HEK293 (cell line): ENCODE results near the gene TMEM161B.
"Not testable (repeated sequence)": the region's sequence is repeated elsewhere in the genome, so short reads cannot be mapped to it uniquely, and the experiment has no call there.

Source experiments
- CTCF ChIA-PET: fragments of 350-600 bp; formaldehyde crosslinking; extraction: SDS; loops from one replicate; lab custom pipeline; 2021; ENCODE audit warnings: antibody characterized with exemption; lab: Yijun Ruan, JAX
- POLR2A ChIA-PET: fragments of 300-600 bp; formaldehyde crosslinking; extraction: SDS; loops from one replicate; lab custom pipeline; 2020; ENCODE audit warnings: antibody characterized with exemption, inconsistent platforms; lab: Yijun Ruan, JAX
- H3K27ac ChIP-seq: fragments of 200-500 bp; sonication (Bioruptor generic); 2 replicates; pipeline ENCODE4 v1.5.1; 2014; ENCODE audit warnings: low read depth, low read length, control low read depth, inconsistent platforms; ENCODE audit errors: extremely low read depth
- H3K36me3 ChIP-seq, 2 experiments: fragments of 200-500 bp in 1 of 2; sonication (Bioruptor generic) in 1 of 2; 1 replicate in 1 of 2; 2 replicates in 1 of 2; pipeline ENCODE4 v1.5.1; 2014 to 2017; ENCODE audit warnings: inconsistent platforms in 2 of 2, low read length in 2 of 2; ENCODE audit not compliant: control insufficient read depth in 2 of 2, insufficient read depth in 1 of 2
- H3K4me1 ChIP-seq: fragments of 200-500 bp; sonication (Bioruptor generic); 2 replicates; pipeline ENCODE4 v1.5.1; 2014; ENCODE audit warnings: mild to moderate bottlenecking, low read length, inconsistent platforms; ENCODE audit not compliant: control insufficient read depth, insufficient read depth
- H3K4me3 ChIP-seq: 2 replicates; pipeline ENCODE4 v1.5.1; 2011; ENCODE audit warnings: low read depth, mild to moderate bottlenecking, control low read depth, low read length, moderate library complexity
- H3K9me3 ChIP-seq: fragments of 200-500 bp; sonication (Bioruptor generic); 2 replicates; pipeline ENCODE4 v1.5.1; 2014; ENCODE audit warnings: low read depth, low read length, inconsistent platforms; ENCODE audit not compliant: control insufficient read depth, insufficient read depth
- IKZF3 ChIP-seq: fragments of 450-650 bp; IDR thresholded peaks from 2 replicates; pipeline ENCODE4 v1.5.0; 2018; ENCODE audit warnings: missing biosample characterization, mild to moderate bottlenecking, missing genetic modification characterization, moderate library complexity
- KLF10 ChIP-seq: fragments of 450-650 bp; IDR thresholded peaks from 2 replicates; pipeline ENCODE4 v1.5.1; 2018; ENCODE audit warnings: missing biosample characterization, mild to moderate bottlenecking, missing genetic modification characterization
- KLF8 ChIP-seq: fragments of 450-650 bp; formaldehyde crosslinking; IDR thresholded peaks from 2 replicates; pipeline ENCODE4 v1.5.1; 2016; ENCODE audit warnings: missing biosample characterization, missing genetic modification characterization
- OVOL3 ChIP-seq: fragments of 450-650 bp; formaldehyde crosslinking; IDR thresholded peaks from 2 replicates; pipeline ENCODE4 v1.5.1; 2016; ENCODE audit warnings: missing biosample characterization, missing genetic modification characterization
- REPIN1 ChIP-seq: fragments of 450-650 bp; formaldehyde crosslinking; IDR thresholded peaks from 2 replicates; pipeline ENCODE4 v1.5.1; 2017; ENCODE audit warnings: missing biosample characterization, missing genetic modification characterization, low read depth
- SP7 ChIP-seq: fragments of 450-650 bp; formaldehyde crosslinking; IDR thresholded peaks from 2 replicates; pipeline ENCODE4 v1.5.1; 2016; ENCODE audit warnings: missing biosample characterization, missing genetic modification characterization
- ZBTB20 ChIP-seq: fragments of 450-650 bp; formaldehyde crosslinking; IDR thresholded peaks from 2 replicates; pipeline ENCODE4 v1.5.1; 2016; ENCODE audit warnings: missing biosample characterization, missing genetic modification characterization
- ZBTB21 ChIP-seq: fragments of 450-650 bp; formaldehyde crosslinking; IDR thresholded peaks from 2 replicates; pipeline ENCODE4 v1.5.1; 2017; ENCODE audit warnings: missing biosample characterization, missing genetic modification characterization
- ZBTB8A ChIP-seq: fragments of 450-650 bp; formaldehyde crosslinking; IDR thresholded peaks from 2 replicates; pipeline ENCODE4 v1.5.1; 2016; ENCODE audit warnings: missing biosample characterization, missing genetic modification characterization
- ZIC2 ChIP-seq: fragments of 450-650 bp; formaldehyde crosslinking; IDR thresholded peaks from 2 replicates; pipeline ENCODE4 v1.5.1; 2016; ENCODE audit warnings: missing biosample characterization, missing genetic modification characterization
- ZNF114 ChIP-seq: fragments of 450-650 bp; formaldehyde crosslinking; IDR thresholded peaks from 2 replicates; pipeline ENCODE4 v1.5.0; 2017; ENCODE audit warnings: missing biosample characterization, missing genetic modification characterization
- ZNF146 ChIP-seq: fragments of 450-650 bp; formaldehyde crosslinking; IDR thresholded peaks from 2 replicates; pipeline ENCODE4 v1.5.1; 2016; ENCODE audit warnings: missing biosample characterization, missing genetic modification characterization
- ZNF157 ChIP-seq: fragments of 450-650 bp; formaldehyde crosslinking; IDR thresholded peaks from 2 replicates; pipeline ENCODE4 v1.5.1; 2016; ENCODE audit warnings: missing biosample characterization, missing genetic modification characterization
- ZNF23 ChIP-seq: fragments of 450-650 bp; formaldehyde crosslinking; IDR thresholded peaks from 2 replicates; pipeline ENCODE4 v1.5.1; 2016; ENCODE audit warnings: missing biosample characterization, missing genetic modification characterization, borderline replicate concordance
- ZNF335 ChIP-seq: fragments of 450-650 bp; formaldehyde crosslinking; conservative IDR thresholded peaks from 2 replicates; pipeline ENCODE4 v1.5.1; 2016; ENCODE audit warnings: missing biosample characterization, missing genetic modification characterization
- ZNF391 ChIP-seq: fragments of 450-650 bp; formaldehyde crosslinking; IDR thresholded peaks from 2 replicates; pipeline ENCODE4 v1.5.1; 2016; ENCODE audit warnings: low read depth, missing biosample characterization, missing genetic modification characterization, borderline replicate concordance
- ZNF433 ChIP-seq: fragments of 450-650 bp; formaldehyde crosslinking; IDR thresholded peaks from 2 replicates; pipeline ENCODE4 v1.5.1; 2016; ENCODE audit warnings: missing biosample characterization, missing genetic modification characterization, low read depth
- ZNF521 ChIP-seq: fragments of 450-650 bp; formaldehyde crosslinking; IDR thresholded peaks from 2 replicates; pipeline ENCODE4 v1.5.1; 2017; ENCODE audit warnings: missing biosample characterization, mild to moderate bottlenecking, missing genetic modification characterization
- ZNF677 ChIP-seq: fragments of 450-650 bp; IDR thresholded peaks from 2 replicates; pipeline ENCODE4 v1.5.0; 2018; ENCODE audit warnings: missing biosample characterization, mild to moderate bottlenecking, missing genetic modification characterization, moderate library complexity
- ZNF747 ChIP-seq: fragments of 450-650 bp; formaldehyde crosslinking; IDR thresholded peaks from 2 replicates; pipeline ENCODE4 v1.5.1; 2016; ENCODE audit warnings: missing biosample characterization, missing genetic modification characterization
- ZNF768 ChIP-seq: fragments of 450-650 bp; formaldehyde crosslinking; IDR thresholded peaks from 2 replicates; pipeline ENCODE4 v1.5.1; 2018; ENCODE audit warnings: missing biosample characterization, mild to moderate bottlenecking, missing genetic modification characterization
- TF ChIP-seq, protein P1 (sequence below): fragments of 450-650 bp; formaldehyde crosslinking; IDR thresholded peaks from 2 replicates; pipeline ENCODE4 v1.5.1; 2017; ENCODE audit warnings: missing biosample characterization, missing genetic modification characterization
- TF ChIP-seq, protein P2 (sequence below): fragments of 450-650 bp; formaldehyde crosslinking; IDR thresholded peaks from 2 replicates; pipeline ENCODE4 v1.5.1; 2017; ENCODE audit warnings: missing biosample characterization, missing genetic modification characterization
- TF ChIP-seq, protein P3 (sequence below): fragments of 450-650 bp; formaldehyde crosslinking; IDR thresholded peaks from 2 replicates; pipeline ENCODE4 v1.5.1; 2017; ENCODE audit warnings: missing biosample characterization, missing genetic modification characterization
- TF ChIP-seq, protein P4 (sequence below): IDR thresholded peaks from 2 replicates; pipeline ENCODE4 v1.6.1; 2011; ENCODE audit warnings: mild to moderate bottlenecking, low read depth, low read length, borderline replicate concordance

The TMEM161B gene

DNA sequence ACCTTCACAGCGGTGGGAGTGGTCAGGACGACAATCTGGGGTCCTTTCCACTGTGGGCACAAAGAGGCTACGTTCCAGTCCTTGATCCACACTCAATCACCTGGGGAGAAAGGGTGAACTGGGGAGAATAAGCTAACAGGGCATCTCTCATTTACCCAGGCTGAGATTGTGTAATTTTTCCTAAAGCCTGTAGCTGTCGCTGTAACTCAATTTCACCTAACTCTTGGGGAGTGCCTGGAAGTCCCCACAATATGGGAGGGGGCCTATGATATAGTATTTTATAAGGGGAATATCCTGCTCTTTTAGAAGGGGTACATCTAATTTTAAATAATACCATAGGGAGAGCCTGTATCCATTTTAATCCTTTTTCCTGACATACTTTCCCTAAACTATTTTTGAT, 79.2 kb downstream of the TMEM161B start:
- H3K9me3 ChIP-seq, H3K4me1 ChIP-seq, H3K4me3 ChIP-seq, H3K36me3 ChIP-seq, POLR2A ChIA-PET, H3K27ac ChIP-seq: not testable (repeated sequence)
- CTCF ChIA-PET = interaction anchor here (0.9 kb wide), 1 partner anchor 408 kb away, joined by 3 read pairs; no protein-coding TSS in a partner anchor

DNA sequence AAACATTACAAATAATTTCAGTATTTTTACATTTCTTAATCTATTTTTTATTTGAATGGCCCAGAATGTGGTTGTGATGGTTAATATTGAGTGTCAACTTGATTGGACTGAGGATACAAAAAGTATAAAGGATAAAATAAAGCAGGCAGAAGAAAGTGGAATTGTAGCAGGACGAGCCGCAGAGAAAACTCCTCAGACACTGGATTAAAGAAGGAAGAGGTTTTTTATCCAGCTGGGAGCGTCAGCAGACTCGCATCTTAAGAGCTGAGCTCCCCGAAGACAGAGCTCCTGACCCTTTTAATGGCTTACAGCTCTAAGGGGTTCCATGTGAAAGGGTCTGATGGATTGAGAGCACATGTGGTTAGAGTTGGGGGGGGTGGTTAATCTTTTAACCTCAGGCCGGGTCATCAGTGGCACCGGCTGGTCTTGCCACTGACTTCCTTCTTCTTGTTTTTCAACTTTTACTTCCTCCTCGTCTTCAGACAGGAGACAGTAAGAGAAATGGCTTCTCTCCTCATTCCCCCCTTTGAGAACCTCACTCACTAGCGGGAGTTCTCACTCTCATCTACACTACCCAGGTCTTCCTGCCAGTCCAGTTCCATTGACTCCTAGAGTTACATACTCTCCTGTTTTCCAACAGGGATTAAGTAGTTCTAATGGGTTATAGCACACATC, 80.0 kb downstream of the TMEM161B start:
- 0 out of 3 replicates have a peak, but pooled peaks cover 0 to 3% of the 10 kb centered on the region in 2 experiments for H3K36me3 ChIP-seq
- POLR2A ChIA-PET = no interaction called here
- H3K4me1 ChIP-seq = no peaks in the 10 kb centered on the region
- TF ChIP-seq KLF10 (tag by site-specific recombination) (no peak), ZNF433 (no peak), ZNF521 (no peak), OVOL3 (tag by site-specific recombination) (no peak), ZNF335 (tag by site-specific recombination) (no peak), ZNF157 (tag by site-specific recombination) (no peak)
- TF ChIP-seq, protein P1, sequence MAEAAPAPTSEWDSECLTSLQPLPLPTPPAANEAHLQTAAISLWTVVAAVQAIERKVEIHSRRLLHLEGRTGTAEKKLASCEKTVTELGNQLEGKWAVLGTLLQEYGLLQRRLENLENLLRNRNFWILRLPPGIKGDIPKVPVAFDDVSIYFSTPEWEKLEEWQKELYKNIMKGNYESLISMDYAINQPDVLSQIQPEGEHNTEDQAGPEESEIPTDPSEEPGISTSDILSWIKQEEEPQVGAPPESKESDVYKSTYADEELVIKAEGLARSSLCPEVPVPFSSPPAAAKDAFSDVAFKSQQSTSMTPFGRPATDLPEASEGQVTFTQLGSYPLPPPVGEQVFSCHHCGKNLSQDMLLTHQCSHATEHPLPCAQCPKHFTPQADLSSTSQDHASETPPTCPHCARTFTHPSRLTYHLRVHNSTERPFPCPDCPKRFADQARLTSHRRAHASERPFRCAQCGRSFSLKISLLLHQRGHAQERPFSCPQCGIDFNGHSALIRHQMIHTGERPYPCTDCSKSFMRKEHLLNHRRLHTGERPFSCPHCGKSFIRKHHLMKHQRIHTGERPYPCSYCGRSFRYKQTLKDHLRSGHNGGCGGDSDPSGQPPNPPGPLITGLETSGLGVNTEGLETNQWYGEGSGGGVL (tag by site-specific recombination) = no peak
- TF ChIP-seq, all 188 proteins: peak for 0
- no peaks in the 10 kb centered on the region for H3K9me3 ChIP-seq
- CTCF ChIA-PET = no interaction called here
- no peak overlapping the region for H3K4me3 ChIP-seq
- no peak overlapping the region for H3K27ac ChIP-seq

DNA sequence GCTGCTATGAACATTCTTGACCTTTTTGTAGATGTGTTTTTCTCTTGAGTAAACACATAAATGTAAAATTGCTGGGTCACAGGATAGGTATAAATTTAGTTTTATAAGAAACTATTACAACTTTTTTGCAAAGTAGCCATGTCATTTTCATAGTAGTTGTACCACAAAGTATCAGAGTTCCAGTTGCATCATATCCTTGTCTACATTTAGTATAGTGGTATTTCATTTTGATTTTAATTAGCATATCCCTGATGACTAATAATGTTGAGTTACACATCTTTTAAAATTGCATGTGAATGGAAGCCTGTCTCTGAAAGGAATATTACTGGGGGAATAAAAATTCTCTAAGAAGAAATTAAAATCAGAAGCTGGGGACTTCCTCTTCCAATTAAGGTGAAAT, 85.4 kb downstream of the TMEM161B start:
- Histone ChIP-seq H3K9me3 (no peaks in the 10 kb centered on the region), H3K27ac (no peak overlapping the region), H3K36me3 (no peaks in the 10 kb centered on the region), H3K4me3 (no peak overlapping the region), H3K4me1 (no peaks in the 10 kb centered on the region)
- ChIA-PET CTCF (no interaction called here), POLR2A (no interaction called here)
- TF ChIP-seq ZNF391 (no peak), KLF8 (tag by site-specific recombination) (no peak), ZNF23 (tag by site-specific recombination) (no peak), ZBTB20 (tag by site-specific recombination) (no peak), IKZF3 (no peak), ZNF114 (tag by site-specific recombination) (no peak), REPIN1 (tag by site-specific recombination) (no peak), ZNF146 (tag by site-specific recombination) (no peak), ZNF747 (tag by site-specific recombination) (no peak), ZBTB8A (tag by site-specific recombination) (no peak), ZBTB21 (tag by site-specific recombination) (no peak), ZNF677 (tag by site-specific recombination) (no peak), SP7 (tag by site-specific recombination) (no peak), ZIC2 (tag by site-specific recombination) (no peak), ZNF768 (tag by site-specific recombination) (no peak)
- TF ChIP-seq, protein P2, sequence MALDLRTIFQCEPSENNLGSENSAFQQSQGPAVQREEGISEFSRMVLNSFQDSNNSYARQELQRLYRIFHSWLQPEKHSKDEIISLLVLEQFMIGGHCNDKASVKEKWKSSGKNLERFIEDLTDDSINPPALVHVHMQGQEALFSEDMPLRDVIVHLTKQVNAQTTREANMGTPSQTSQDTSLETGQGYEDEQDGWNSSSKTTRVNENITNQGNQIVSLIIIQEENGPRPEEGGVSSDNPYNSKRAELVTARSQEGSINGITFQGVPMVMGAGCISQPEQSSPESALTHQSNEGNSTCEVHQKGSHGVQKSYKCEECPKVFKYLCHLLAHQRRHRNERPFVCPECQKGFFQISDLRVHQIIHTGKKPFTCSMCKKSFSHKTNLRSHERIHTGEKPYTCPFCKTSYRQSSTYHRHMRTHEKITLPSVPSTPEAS = no peak
- TF ChIP-seq, protein P3, sequence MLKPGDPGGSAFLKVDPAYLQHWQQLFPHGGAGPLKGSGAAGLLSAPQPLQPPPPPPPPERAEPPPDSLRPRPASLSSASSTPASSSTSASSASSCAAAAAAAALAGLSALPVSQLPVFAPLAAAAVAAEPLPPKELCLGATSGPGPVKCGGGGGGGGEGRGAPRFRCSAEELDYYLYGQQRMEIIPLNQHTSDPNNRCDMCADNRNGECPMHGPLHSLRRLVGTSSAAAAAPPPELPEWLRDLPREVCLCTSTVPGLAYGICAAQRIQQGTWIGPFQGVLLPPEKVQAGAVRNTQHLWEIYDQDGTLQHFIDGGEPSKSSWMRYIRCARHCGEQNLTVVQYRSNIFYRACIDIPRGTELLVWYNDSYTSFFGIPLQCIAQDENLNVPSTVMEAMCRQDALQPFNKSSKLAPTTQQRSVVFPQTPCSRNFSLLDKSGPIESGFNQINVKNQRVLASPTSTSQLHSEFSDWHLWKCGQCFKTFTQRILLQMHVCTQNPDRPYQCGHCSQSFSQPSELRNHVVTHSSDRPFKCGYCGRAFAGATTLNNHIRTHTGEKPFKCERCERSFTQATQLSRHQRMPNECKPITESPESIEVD (tag by site-specific recombination) = no peak
- TF ChIP-seq, protein P1 (tag by site-specific recombination) = no peak
- TF ChIP-seq, protein P4, sequence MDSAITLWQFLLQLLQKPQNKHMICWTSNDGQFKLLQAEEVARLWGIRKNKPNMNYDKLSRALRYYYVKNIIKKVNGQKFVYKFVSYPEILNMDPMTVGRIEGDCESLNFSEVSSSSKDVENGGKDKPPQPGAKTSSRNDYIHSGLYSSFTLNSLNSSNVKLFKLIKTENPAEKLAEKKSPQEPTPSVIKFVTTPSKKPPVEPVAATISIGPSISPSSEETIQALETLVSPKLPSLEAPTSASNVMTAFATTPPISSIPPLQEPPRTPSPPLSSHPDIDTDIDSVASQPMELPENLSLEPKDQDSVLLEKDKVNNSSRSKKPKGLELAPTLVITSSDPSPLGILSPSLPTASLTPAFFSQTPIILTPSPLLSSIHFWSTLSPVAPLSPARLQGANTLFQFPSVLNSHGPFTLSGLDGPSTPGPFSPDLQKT = no peak
